NB4 (cell line): ENCODE results near the gene LYPLA2.
"Not testable (repeated sequence)": the region's sequence is repeated elsewhere in the genome, so short reads cannot be mapped to it uniquely, and the experiment has no call there.

Source experiments
- DNase-seq: peaks from one replicate; pipeline ENCODE4 v3.0.0; 2010; ENCODE audit warnings: low read depth
- H3K4me3 ChIP-seq: one replicate; pipeline ENCODE4 v1.5.1; 2011; ENCODE audit warnings: mild to moderate bottlenecking, low read depth, low read length, moderate library complexity
- CTCF ChIP-seq: IDR thresholded peaks from one replicate; pipeline ENCODE4 v1.5.1; 2012; ENCODE audit warnings: low read depth, low read length
- MAX ChIP-seq: IDR thresholded peaks from 2 replicates; pipeline ENCODE4 v1.6.1; 2011; ENCODE audit warnings: low read depth, low read length
- MYC ChIP-seq: IDR thresholded peaks from 2 replicates; pipeline ENCODE4 v1.6.1; 2011; ENCODE audit warnings: low read depth, low read length
- POLR2A ChIP-seq: IDR thresholded peaks from 2 replicates; pipeline ENCODE4 v1.6.1; 2011; ENCODE audit warnings: mild to moderate bottlenecking; ENCODE audit not compliant: insufficient read length; ENCODE audit errors: extremely low read depth

The LYPLA2 gene

GRCh38 chr1:23776217-23776616 is 14.7 kb upstream of the LYPLA2 start:
- H3K4me3 ChIP-seq: no peak overlapping the region
- no peak for TF ChIP-seq MYC
- no peak for TF ChIP-seq POLR2A
- TF ChIP-seq CTCF: no peak
- TF ChIP-seq MAX: no peak
- DNase-seq: no peak

GRCh38 chr1:23777979-23778814 is 12.7 kb upstream of the LYPLA2 start, which contains the start of gene PITHD1:
Gene PITHD1 (plus strand): TSS chr1:23778418. CDS start chr1:23778516, 98 bp downstream.
- no peak for TF ChIP-seq CTCF
- TF ChIP-seq MAX: peak; percentile 73
- TF ChIP-seq MYC: peak; percentile 78
- peak; percentile 81 for TF ChIP-seq POLR2A
- H3K4me3 ChIP-seq: peak within 1 kb of the TSS; percentile 94
- peak; percentile 86 for DNase-seq

- DNase-seq: no peak
- TF ChIP-seq MYC (no peak), MAX (no peak), CTCF (no peak), POLR2A (no peak)
- H3K4me3 ChIP-seq: peak overlapping the region; percentile 94
These were observed 11.0 kb upstream of the LYPLA2 start for GRCh38 chr1:23779826-23780371.

GRCh38 chr1:23783141-23783540 is 7.8 kb upstream of the LYPLA2 start:
- H3K4me3 ChIP-seq, DNase-seq: not testable (repeated sequence)

- no peak for DNase-seq
- no peak overlapping the region for H3K4me3 ChIP-seq
- no peak for TF ChIP-seq MAX
- TF ChIP-seq POLR2A: no peak
- no peak for TF ChIP-seq CTCF
- TF ChIP-seq MYC: no peak
These were observed 6.1 kb upstream of the LYPLA2 start for GRCh38 chr1:23784846-23785245.

- no peak overlapping the region for H3K4me3 ChIP-seq
- no peak for DNase-seq
- TF ChIP-seq MYC (no peak), MAX (no peak), POLR2A (no peak), CTCF (no peak)
These were observed 3.2 kb upstream of the LYPLA2 start for GRCh38 chr1:23787701-23788100.
